Mucosa of gallbladder (tissue), 1 donor: ENCODE results near the gene LARGE1. TPM values are rescaled to one million over a fixed set of nuclear protein-coding genes. Genes with fewer than 3 reads are reported as not detected.

Source experiments
- DNase-seq: peaks from one replicate; pipeline ENCODE4 v3.0.0-alpha.2; 2020; ENCODE audit warnings: low spot score
- total RNA-seq: library from RNA; stranded (reverse); gene quantifications from one replicate; pipeline ENCODE4 v1.2.1, GENCODE V29; 2021
- donor health status: DM: no; HTN: no; CAD: no.

LARGE1 gene
- total RNA-seq, 1 donor from 2014 or later, result 65.6 TPM

- peak; percentile 16 for DNase-seq
These were observed 261.5 kb downstream of the LARGE1 start for GRCh38 chr22:33658775-33659174.

GRCh38 chr22:33657670-33658069 lies 262.6 kb downstream of the LARGE1 start:
- no peak for DNase-seq

- DNase-seq, result no peak
These were observed 263.3 kb downstream of the LARGE1 start for GRCh38 chr22:33656808-33657628.

GRCh38 chr22:33654173-33654895 lies 265.9 kb downstream of the LARGE1 start:
- no peak for DNase-seq

- DNase-seq, result no peak
These were observed 266.7 kb downstream of the LARGE1 start for GRCh38 chr22:33653532-33654063.

- no peak for DNase-seq
These were observed 267.7 kb downstream of the LARGE1 start for GRCh38 chr22:33652615-33653014.

GRCh38 chr22:33650244-33650643 lies 270.0 kb downstream of the LARGE1 start:
- DNase-seq, result no peak

- no peak for DNase-seq
These were observed 271.8 kb downstream of the LARGE1 start for GRCh38 chr22:33648478-33648877.

GRCh38 chr22:33640900-33641299 lies 279.4 kb downstream of the LARGE1 start:
- no peak for DNase-seq

- no peak for DNase-seq
These were observed 280.6 kb downstream of the LARGE1 start for GRCh38 chr22:33639588-33640254.

- no peak for DNase-seq
These were observed 284.5 kb downstream of the LARGE1 start for GRCh38 chr22:33635766-33636165.

GRCh38 chr22:33631777-33632176 lies 288.5 kb downstream of the LARGE1 start:
- no peak for DNase-seq

GRCh38 chr22:33625959-33626358 lies 294.3 kb downstream of the LARGE1 start:
- DNase-seq, result no peak

- no peak for DNase-seq
These were observed 300.2 kb downstream of the LARGE1 start for GRCh38 chr22:33620085-33620484.

- no peak for DNase-seq
These were observed 313.8 kb downstream of the LARGE1 start for GRCh38 chr22:33606504-33606903.

GRCh38 chr22:33605666-33606065 lies 314.6 kb downstream of the LARGE1 start:
- DNase-seq, result no peak

GRCh38 chr22:33605221-33605620 lies 315.1 kb downstream of the LARGE1 start:
- no peak for DNase-seq

- no peak for DNase-seq
These were observed 319.2 kb downstream of the LARGE1 start for GRCh38 chr22:33601062-33601461.

- DNase-seq, result no peak
These were observed 319.7 kb downstream of the LARGE1 start for GRCh38 chr22:33600595-33600994.

GRCh38 chr22:33600113-33600512 lies 320.2 kb downstream of the LARGE1 start:
- no peak for DNase-seq

- DNase-seq, result no peak
These were observed 320.7 kb downstream of the LARGE1 start for GRCh38 chr22:33599596-33599995.

- no peak for DNase-seq
These were observed 321.5 kb downstream of the LARGE1 start for GRCh38 chr22:33598821-33599220.
